Frontal cortex (tissue), 4 donors: ENCODE results near the gene CPLANE2. TPM values are rescaled to one million over a fixed set of nuclear protein-coding genes. Genes with fewer than 3 reads are reported as not detected.
A peak's percentile ranks its signal among the peaks of the same experiment; 100 is the strongest.
"Not testable (repeated sequence)": the region's sequence is repeated elsewhere in the genome, so short reads cannot be mapped to it uniquely, and the experiment has no call there.

Experiments used
- DNase-seq, 2 donors: peaks; one replicate each; pipeline ENCODE4 v3.0.0; 2012; ENCODE audit warnings: low spot score in 2 of 2
- FAIRE-seq: peaks from 2 replicates; lab custom pipeline; 2012; peaks lifted over from hg19 to GRCh38; lab: Jason Lieb, UNC
- total RNA-seq: library from RNA; depleted of rRNA; stranded (reverse); fragments of >200 nt; gene quantifications from one replicate; pipeline ENCODE4 v1.2.3, GENCODE V29; 2014
- donor health status: control.
- donor health status: control.
- donor health status: control.

Gene CPLANE2, protein sequence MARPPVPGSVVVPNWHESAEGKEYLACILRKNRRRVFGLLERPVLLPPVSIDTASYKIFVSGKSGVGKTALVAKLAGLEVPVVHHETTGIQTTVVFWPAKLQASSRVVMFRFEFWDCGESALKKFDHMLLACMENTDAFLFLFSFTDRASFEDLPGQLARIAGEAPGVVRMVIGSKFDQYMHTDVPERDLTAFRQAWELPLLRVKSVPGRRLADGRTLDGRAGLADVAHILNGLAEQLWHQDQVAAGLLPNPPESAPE
- total RNA-seq: 16.7 TPM

DNA sequence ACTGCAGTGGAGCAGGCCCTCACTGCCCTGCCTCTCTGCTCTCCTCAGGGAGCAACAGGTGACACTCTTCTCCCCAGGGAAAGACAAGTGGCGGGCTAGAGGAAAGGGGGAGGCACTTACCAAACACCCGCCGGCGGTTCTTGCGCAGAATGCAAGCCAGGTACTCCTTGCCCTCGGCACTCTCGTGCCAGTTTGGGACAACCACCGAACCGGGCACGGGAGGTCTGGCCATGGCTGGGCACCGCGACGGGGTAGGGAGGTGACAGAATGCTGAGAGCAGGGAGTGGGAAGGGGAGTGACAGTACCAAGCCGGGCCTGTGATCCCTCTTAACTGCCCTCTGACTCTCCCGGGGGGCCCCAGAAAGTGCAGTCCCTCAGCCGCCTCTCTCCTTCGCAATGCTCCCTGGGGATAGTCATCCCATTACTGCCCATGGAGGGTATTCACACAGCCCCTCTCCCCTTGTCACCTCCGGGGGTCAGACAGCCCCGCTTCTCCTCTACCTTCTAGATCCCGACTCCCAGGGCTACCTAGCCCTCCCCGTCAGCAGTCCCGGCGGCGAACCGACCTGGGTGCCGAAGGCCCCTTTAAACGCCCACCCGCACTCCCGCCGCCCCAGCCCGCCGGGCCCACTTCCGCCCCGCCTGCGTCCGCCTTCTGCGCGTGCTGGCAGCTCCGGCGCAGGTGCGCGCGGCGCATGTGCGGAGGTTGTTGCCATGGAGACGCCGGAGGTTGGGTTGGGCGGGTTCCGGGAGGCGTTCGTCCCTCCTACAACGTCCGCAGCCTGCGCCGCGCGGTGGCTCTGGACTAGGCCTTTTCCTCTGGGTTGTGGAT is at the start of gene CPLANE2:
Gene CPLANE2 (minus strand): TSS at position 673 of the 832 bp plus-strand sequence. CDS start 441 bp downstream, at position 232.
- DNase-seq (peak; percentile 87 to 93), FAIRE-seq (no peak)

DNA sequence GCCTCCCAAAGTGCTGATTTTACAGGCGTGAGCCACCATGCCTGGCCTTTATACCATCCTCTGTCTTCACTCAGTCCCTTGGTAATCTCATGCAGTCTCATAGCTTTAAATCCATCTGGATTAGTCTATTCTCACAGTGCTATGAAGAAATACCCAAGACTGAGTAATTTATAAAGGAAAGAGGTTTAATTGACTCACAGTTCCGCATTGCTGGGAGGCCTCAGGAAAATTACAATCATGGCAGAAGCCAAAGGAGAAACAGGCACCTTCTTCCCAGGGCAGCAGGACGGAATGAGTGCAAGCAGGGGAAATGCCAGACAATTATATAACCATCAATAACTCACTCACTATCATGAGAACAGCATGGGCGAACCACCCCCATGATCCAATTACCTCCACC is 49.1 kb upstream of the CPLANE2 start:
- FAIRE-seq (no peak), DNase-seq (no peak)

- DNase-seq (no peak), FAIRE-seq (no peak)
Observed at GRCh38 chr1:16281765-16282164, 44.8 kb upstream of the CPLANE2 start.

DNA sequence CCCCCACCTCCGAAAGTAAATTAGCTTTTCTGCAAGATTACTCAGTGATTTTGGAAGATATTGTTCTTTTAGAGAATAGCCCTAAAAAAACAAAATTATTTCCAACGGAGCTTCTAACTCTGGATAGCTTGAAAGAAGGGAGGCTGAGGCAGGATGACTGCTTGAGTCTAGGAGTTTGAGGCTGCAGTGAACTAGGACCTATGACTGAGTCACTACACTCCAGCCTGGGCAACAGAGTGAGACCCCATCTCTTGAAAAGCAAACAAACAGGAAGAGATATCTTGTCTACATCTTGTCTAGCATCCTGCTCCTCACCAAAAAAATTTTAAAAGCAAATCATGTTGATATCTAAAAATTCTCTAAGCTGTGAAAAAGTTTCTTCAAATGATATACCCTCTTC is 42.2 kb upstream of the CPLANE2 start:
- no peak for FAIRE-seq

DNA sequence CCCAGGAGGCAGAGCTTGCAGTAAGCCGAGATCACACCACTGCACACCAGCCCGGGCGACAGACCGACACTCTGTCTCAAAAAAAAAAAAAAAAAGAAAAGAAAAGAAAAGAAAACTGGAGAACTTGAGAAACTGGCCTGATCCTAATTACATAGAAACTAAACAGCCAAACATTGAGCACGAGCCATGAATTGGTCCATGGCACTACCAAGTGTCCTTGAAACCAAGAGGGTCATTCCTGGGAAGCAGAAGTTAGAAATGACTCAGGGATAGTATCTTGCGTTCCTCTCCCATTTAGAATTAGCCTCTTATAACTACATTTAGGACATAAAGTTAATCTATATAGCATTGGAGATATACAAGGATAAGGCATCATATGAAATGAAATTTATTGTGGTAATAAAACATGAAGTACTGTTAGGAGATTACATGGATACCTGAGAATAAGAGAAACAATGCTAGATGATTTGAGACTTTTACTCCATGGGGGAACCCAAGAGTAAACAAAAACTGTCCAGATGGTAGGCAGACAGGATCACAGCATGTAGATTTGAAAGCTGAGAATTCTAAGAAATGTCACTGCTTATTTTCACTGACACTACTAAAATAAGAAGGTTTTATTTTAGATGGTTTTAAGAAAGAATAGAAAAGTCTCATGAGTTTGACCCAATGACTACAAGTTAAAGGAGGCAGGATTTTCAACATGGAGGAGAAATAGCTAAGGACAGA is 39.5 kb upstream of the CPLANE2 start:
- FAIRE-seq: no peak
- no peak for DNase-seq

More for the DNA sequence above, 42.2 kb upstream of the CPLANE2 start:
- no peak for DNase-seq

DNA sequence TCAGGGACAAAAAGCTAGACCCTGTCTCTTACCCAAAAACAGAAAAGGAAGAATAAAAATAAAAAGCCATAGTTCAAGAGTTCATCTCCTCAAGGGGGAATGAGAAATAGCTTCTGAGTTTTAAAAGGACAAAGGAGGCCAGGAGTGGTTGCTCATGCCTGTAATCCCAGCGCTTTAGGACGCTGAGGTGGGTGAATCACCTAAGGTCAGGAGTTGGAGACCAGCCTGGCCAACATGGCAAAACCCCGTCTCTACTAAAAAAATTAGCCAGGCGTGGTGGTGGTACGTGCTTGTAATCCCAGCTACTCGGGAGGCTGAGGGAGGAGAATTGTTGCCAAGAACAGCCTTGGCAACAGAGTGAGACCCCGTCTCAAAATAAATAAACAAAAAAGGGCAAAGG is 38.6 kb upstream of the CPLANE2 start:
- DNase-seq: no peak
- FAIRE-seq: no peak

DNA sequence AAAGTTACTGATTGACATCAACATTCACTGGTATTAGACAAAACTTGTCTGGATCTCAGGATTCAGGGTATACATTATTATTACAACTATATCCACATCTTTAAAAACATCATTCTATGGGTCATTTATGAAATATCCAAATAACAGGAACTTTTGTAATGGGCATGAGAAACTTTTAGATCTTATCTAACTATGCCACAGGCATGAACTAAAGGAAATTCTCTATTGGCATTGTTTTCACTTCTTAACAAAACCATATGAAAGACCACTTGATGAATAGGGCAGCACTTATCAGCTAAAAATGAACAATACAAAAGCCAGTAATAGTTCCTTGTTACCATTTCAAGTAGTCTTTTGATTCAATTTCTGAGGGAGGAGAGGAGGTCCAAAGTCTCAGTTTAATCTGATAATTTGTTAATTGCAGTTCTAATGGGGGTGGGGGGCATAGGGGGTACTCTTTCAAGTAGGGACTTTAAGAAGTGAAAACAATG is 30.8 kb upstream of the CPLANE2 start:
- no peak for DNase-seq
- FAIRE-seq: no peak

GRCh38 chr1:16266411-16267118 is 29.6 kb upstream of the CPLANE2 start:
- DNase-seq (no peak), FAIRE-seq (no peak)

DNA sequence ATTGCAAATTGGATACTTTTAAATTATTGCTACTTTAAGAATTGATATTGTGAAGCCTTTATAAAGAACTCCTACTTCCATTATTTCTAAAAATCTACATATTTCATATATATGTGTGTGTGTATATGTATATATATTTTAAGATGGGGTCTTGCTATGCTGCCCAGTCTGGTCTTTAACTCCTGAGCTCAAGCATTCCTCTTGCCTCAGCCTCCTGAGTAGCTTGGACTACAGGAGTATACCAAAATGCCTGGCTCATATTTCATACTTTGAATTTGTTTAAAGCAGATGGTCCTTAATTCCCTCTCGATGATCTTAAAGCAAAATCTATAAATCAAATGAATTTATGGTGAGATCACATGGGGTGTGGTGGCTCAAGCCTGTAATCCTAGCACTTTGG is 25.1 kb upstream of the CPLANE2 start:
- no peak for DNase-seq
- FAIRE-seq: no peak

- DNase-seq (no peak), FAIRE-seq (no peak)
Observed at GRCh38 chr1:16260814-16261213, 23.8 kb upstream of the CPLANE2 start.

GRCh38 chr1:16258591-16259135 is 21.7 kb upstream of the CPLANE2 start:
- FAIRE-seq: no peak
- DNase-seq: no peak

GRCh38 chr1:16257968-16258367 is 21.0 kb upstream of the CPLANE2 start:
- FAIRE-seq (no peak), DNase-seq (no peak)

GRCh38 chr1:16257556-16257955 is 20.6 kb upstream of the CPLANE2 start:
- not testable (repeated sequence) for FAIRE-seq, DNase-seq

DNA sequence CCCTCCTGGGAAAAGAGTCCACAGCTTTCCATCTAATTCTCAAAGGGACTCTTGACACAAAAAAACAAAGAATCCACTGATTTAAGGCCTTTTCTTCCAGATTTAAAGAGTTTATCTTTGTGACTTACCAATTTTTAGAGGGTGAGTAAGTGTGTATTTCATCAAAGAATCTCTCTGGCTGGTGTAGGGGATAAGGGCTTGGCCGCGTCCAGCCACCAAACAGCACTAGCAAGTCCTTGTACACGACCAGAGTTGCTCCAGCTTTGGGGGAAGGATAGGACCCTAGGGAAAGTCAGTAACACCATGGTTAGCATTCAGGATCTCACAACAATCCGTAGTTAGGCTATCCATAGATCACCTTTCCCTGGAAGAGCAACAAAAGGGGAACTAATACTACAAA is 19.5 kb upstream of the CPLANE2 start:
- DNase-seq (no peak), FAIRE-seq (no peak)

DNA sequence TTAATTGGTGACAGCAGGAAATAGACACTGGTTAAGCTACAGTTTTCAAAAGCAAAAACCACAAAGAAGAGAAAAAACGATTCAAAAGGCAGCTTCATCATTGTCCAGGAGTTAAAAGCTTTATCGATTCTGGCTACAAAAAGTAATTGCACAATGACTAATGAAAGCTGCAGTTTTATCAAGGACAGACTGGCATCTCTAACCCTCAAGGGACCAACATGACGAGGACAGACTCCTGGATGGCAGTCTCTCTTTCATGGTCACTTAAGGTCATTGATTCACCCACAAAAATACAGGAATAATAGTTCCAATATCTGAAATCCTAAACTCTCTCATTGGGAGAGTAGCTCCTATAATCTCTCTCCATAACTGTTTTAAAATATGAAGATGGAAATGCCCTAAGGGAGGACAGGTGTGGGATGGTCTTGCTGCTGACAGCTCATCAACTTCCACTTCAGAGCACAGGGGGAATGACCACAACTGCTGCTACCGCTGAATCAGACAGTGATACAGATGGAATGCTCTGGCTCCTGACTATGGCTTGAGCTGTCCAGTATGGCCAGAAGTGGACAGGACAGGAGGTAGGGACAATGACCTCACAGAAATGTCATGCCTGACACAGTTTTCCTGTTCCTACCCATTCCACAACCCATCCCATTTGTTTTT is 17.4 kb upstream of the CPLANE2 start:
- no peak for DNase-seq
- FAIRE-seq: no peak

GRCh38 chr1:16253332-16253922 is 16.4 kb upstream of the CPLANE2 start:
- FAIRE-seq: no peak
- no peak for DNase-seq

GRCh38 chr1:16252912-16253311 is 15.9 kb upstream of the CPLANE2 start:
- DNase-seq (no peak), FAIRE-seq (no peak)

- no peak for DNase-seq
Observed at GRCh38 chr1:16251381-16251780, 14.4 kb upstream of the CPLANE2 start.

More at GRCh38 chr1:16251381-16251780, 14.4 kb upstream of the CPLANE2 start:
- FAIRE-seq: no peak
